NK-92 (cell line): ENCODE results near the gene TFAP2A.

Experiments used
- DNase-seq: peaks from one replicate; lab custom pipeline; 2025; ENCODE audit not compliant: unreplicated experiment; lab: John Stamatoyannopoulos, UW

The TFAP2A gene

GRCh38 chr6:10401004-10401536 lies 13.8 kb downstream of the TFAP2A start:
- no peak for DNase-seq

GRCh38 chr6:10400330-10400729 lies 14.5 kb downstream of the TFAP2A start:
- DNase-seq: no peak

DNA sequence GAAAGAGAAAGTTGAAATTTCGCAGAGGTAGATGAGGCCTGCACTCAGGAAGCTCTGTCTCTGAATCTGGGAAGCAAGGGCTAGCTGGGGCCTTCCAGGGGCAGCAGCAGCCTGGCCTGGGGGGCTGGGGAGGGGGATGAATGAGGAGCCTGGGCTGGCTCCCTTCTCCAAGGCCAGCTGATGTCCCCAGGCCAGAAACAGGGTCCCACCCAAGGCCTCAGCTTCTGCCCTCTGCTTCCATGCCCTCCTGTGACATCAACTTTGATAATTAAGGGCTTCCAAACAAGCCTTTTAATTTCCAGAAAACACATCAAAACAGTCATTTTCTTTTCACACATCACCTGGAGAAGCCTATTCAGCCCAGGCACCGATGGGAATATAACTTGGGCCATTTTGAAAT lies 15.4 kb downstream of the TFAP2A start:
- no peak for DNase-seq

DNA sequence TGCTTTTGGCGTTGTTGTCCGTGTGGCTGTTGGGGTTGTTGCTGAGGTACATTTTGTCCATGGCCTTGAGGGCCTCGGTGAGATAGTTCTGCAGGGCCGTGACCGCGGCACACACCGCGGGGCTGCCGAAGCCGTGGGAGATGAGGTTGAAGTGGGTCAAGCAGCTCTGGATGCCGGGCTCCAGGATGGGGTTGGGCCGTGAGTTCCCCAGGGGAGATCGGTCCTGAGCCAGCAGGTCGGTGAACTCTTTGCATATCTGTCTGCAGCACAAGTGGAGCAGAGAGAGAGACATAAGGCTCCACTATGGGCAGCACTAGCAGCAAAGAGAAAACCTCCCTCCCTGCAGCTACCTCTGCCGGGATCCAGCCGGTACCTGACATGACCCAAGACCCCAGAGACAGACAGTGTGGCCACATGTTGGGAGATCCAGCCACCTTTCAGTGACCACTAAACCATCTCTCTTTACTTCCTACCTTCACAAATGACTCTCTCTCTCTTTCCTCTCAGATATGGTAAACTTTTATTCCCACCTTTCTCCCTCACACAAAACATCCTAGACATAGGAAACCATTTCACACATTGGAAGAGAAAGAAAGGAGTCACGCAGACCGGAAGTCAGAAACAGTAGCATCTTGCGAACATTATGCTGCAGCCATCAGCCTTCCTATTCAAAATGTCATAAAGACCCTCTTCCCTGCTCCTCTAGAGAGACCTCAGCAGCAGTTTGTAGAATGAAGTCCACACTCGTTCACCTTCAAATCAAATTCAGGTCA lies 16.2 kb downstream of the TFAP2A start:
- DNase-seq: no peak

GRCh38 chr6:10397756-10398445 lies 17.0 kb downstream of the TFAP2A start:
- no peak for DNase-seq

GRCh38 chr6:10396785-10397184 lies 18.1 kb downstream of the TFAP2A start:
- DNase-seq: no peak

- no peak for DNase-seq
Observed at GRCh38 chr6:10395704-10396546, 18.9 kb downstream of the TFAP2A start.

GRCh38 chr6:10395171-10395703 lies 19.6 kb downstream of the TFAP2A start:
- no peak for DNase-seq

DNA sequence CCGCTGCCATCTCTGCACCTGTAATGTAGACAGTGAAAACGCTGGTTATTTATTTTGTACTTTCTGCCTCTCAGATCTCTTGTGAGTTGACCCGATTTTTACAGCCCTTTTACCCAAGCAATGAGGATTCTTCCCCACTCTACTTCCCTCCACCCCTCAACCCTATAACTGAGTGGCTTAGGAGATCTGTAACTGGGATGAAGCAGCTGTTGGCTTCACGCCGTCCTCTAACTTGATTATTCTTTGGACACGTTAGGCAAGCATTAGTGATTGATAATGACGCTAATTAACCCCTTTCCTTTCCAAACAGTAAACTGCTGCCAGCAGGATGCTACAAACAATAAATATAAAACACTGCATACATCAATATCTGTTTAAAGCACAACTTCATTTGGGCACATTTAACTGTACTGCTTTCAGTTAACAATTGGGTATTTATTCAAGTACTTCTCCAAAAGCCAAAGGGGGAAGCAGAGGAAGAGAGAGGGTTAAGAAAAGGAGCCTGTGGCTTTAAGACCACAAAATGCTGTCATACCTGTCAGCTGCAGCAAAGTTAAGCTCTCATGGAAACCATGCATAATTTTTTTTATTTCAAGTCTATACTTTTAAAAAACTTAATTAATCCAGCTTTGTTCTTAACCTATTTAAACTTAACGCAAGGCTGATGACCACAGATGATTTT lies 21.2 kb downstream of the TFAP2A start:
- no peak for DNase-seq

GRCh38 chr6:10391799-10392198 lies 23.1 kb downstream of the TFAP2A start:
- no peak for DNase-seq

- DNase-seq: no peak
Observed at GRCh38 chr6:10391299-10391630, 23.6 kb downstream of the TFAP2A start.

DNA sequence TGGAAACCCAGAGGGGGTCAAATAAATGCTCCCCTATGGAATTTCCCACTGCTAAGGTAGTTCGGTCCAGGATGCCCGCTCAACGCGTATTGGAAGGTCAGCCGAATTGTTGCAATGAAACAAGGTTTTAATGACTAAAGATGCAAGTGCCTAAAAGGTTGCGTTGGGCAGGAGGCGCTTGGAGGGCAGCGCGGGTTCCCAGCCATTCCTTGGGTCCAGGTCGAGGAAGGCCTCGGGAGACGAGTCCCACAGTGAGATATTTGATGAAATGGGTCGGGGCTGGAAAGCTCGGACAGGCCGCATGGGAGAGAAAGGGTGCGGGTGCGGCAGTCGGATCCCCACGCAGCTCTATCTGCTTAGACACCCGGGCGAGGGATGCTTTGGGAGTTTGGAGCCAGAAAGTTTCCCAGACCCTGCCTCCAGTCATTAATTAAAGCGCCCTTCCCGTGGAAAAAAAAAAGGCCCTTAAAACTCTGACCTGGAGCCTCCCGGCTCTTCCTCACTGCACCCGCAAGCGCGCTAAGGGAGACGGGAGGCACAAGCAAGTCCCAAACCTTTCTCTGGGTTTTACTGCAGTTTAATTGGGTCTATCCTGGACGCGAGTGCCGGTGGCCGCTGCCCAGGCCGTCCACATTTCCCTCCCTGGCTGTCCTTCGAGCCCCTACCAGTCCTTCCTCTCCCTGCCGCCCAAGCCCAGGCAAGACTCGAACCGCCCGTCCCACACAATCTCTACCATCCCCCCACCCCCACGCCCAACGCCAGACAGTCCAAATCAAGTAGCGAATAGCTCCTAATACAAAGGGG lies 24.2 kb downstream of the TFAP2A start:
- no peak for DNase-seq

GRCh38 chr6:10389739-10390494 lies 25.0 kb downstream of the TFAP2A start:
- no peak for DNase-seq

- no peak for DNase-seq
Observed at GRCh38 chr6:10386756-10387654, 27.9 kb downstream of the TFAP2A start.

DNA sequence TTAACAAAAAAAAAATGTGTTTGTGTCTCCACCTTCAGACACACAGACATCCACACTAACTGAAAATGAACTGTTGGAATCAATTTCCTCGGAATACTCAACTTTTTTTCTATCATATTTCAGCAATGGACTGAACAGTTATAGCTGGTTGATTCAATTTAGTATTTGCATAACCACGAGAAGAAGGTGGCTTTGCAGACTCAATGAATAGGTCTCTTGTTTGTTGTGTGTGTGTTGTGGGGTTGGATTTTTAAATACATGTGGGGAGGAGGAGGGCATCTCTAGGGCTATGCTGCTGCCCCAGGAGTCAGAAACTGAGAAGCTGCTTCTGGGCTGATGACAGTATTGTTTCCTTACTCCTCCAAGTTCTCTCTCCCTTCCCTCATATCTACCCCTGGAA lies 28.7 kb downstream of the TFAP2A start:
- no peak for DNase-seq

DNA sequence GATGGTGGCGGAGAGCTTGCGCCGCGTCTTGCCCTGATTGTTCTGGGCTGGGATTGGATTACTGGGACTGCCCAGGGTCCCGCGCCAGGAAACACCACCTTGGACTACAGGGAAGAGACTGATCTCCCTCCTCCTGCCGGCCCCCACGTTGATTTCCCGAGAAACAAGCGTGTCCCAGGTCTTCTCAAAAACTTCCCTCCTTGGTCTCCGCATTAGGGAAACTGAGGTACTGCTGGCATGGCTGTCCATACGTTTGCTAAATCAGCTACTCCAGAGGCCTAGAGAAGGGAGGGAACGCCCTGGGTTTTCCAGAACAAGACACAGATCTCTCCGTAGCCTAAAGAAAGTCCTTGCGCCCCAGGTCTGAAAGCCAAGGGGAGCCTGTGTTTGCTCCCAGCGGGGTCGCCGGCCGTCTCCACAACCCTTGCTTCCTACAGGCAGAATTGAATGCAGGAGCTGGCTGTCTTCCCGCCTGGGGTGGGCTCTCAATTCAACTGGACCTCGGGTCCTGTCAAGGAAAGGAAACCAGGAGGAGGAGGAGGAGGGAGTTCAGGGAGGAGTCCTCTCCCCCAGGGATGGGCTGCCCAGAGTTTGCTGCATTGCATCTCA lies 29.2 kb downstream of the TFAP2A start:
- DNase-seq: no peak

- DNase-seq: no peak
Observed at GRCh38 chr6:10384610-10385523, 30.0 kb downstream of the TFAP2A start.
